Measurements from ENCODE around the gene LRRC73. TPM values are rescaled to one million over a fixed set of nuclear protein-coding genes. Genes with fewer than 3 reads are reported as not detected.

The LRRC73 gene
- total and polyA plus RNA-seq, 2 of the 8 experiments (the other 6 are each of a cell fraction or from before 2014, with no cell fraction given), result 0.24 to 0.26 TPM

DNA sequence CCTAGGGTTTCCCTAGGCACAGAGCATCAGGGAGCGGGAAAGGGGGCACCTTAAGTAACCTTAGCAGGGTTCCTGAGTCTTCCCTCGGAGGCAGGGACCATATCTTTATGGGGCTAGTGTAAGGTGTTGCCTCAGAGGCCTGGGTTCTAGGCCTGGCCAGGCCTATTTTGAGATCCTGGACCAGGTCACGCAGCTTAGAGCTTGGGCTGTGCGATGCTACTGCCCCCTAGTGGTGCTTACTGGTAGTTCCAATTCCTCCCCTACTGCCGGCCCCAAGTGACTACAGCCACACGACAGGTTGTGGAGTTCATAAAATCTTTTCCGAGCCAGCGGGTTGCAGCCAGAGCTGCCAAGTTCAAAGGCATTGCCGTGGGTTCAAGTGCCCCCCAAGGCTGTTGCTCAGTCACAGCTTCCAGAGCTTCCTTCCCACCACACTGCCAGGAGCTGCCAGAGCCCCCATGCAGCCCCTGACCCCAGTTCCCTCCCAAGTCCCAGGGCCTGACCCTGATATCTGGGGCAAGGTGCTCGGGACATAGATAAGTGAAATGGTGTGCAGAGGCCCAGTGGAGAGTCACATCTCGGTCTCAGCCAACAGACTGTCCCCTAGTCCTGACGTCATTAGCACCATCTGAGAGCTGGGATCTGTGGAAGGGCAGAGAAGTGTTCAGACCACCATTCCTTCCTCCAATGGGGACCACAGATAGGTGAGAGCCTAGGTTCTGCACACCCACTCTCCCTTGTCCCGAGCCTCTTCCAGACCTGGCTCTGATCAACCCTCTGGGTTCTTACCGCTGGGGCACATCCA lies 3.3 kb downstream of the LRRC73 start:
- Histone ChIP-seq H3K27ac (ENCODE audit: low read depth, low read length) (no peak overlapping the region), H3K4me3 (ENCODE audit: extremely low read depth in 1 of 4, insufficient read depth in 2 of 4, low read depth in 3 of 4, low read length in 4 of 4) (no peak overlapping the region), H3K23ac (ENCODE audit: insufficient read length) (no peak overlapping the region), H3K23me2 (ENCODE audit: low read depth, low read length) (peaks cover 12% of the 10 kb centered on the region), H2BK15ac (ENCODE audit: low read length) (no peak overlapping the region), H3K9ac (replicated peaks in 1 of 4; ENCODE audit: extremely low read depth in 1 of 4, low read depth in 3 of 4, low read length in 3 of 4) (no peak overlapping the region), H3K79me2 (ENCODE audit: control insufficient read depth in 1 of 2, insufficient read depth in 2 of 2, low read length in 2 of 2) (no peaks in the 10 kb centered on the region), H2BK120ac (replicated peaks; ENCODE audit: low read depth, low read length) (no peak overlapping the region), H3K4me1 (replicated peaks in 1 of 4; ENCODE audit: control insufficient read depth in 3 of 4, insufficient read depth in 4 of 4, low read length in 3 of 4) (peaks cover 0 to 14% (median 8%) of the 10 kb centered on the region in 4 experiments; a peak in 5 of 7 replicates), H4K8ac (ENCODE audit: extremely low read depth, insufficient read depth, low read length) (no peak overlapping the region; the same call in 1 of the 2 replicates), H3K14ac (ENCODE audit: insufficient read length) (no peak overlapping the region), H3K27me3 (replicated peaks in 1 of 4; ENCODE audit: control insufficient read depth in 3 of 4, extremely low read depth in 1 of 4, insufficient read depth in 3 of 4, low read length in 3 of 4) (peaks cover 0 to 19% (median 15%) of the 10 kb centered on the region in 4 experiments; a peak in 5 of 7 replicates), H2AFZ (ENCODE audit: low read length) (no peak overlapping the region), H3K4me2 (ENCODE audit: insufficient read depth in 1 of 2, low read depth in 2 of 2, low read length in 2 of 2) (no peak overlapping the region), H4K91ac (replicated peaks; ENCODE audit: insufficient read length, low read length) (no peak overlapping the region), H3K18ac (ENCODE audit: extremely low read depth, low read length) (no peak overlapping the region), H3K56ac (replicated peaks; ENCODE audit: insufficient read length, low read depth, low read length) (no peak overlapping the region), H4K5ac (ENCODE audit: insufficient read length, low read depth, low read length) (no peak overlapping the region), H4K20me1 (replicated peaks in 1 of 2; ENCODE audit: control insufficient read depth in 1 of 2, insufficient read depth in 2 of 2, low read length in 2 of 2) (peaks cover 2 to 18% of the 10 kb centered on the region in 2 experiments), H3K4ac (replicated peaks; ENCODE audit: insufficient read length, low read depth, low read length) (no peak overlapping the region), H2BK5ac (ENCODE audit: low read depth, low read length) (no peak overlapping the region), H2AK5ac (ENCODE audit: low read depth, low read length) (no peak overlapping the region), H2BK20ac (ENCODE audit: low read length) (no peak overlapping the region), H3K79me1 (ENCODE audit: low read depth, low read length) (no peaks in the 10 kb centered on the region), H2BK12ac (ENCODE audit: low read depth, low read length) (no peak overlapping the region), H3K9me3 (ENCODE audit: insufficient read depth in 2 of 2, low read depth in 1 of 2, low read length in 1 of 2) (no peaks in the 10 kb centered on the region), H3K36me3 (ENCODE audit: control insufficient read depth in 2 of 4, insufficient read depth in 4 of 4, low read length in 3 of 4) (peaks cover 8 to 23% (median 17%) of the 10 kb centered on the region in 4 experiments; a peak in 7 of 8 replicates)
- DNase-seq (ENCODE audit: low read depth in 1 of 2, low spot score in 2 of 2), result peak; percentile 67 to 94
- POLR2A ChIA-PET (ENCODE audit: partially characterized antibody), result interaction anchor here (0.7 to 12.6 kb wide), 12 partner anchors 9 to 124 kb away, joined by 3 to 147 read pairs (median 4); partner anchors contain the start of genes ABCC10, DLK2, POLR1C and TJAP1
- FAIRE-seq, result peak; percentile 78
- CTCF ChIA-PET (ENCODE audit: partially characterized antibody), result interaction anchor here (0.5 to 31.7 kb wide), 35 partner anchors 7 to 1584 kb away, joined by 3 to 536 read pairs (median 4); partner anchors contain the start of genes DLK2, DNPH1, POLR1C and TJAP1
- 36% methylated on average over 14 of the region's 14 CpGs; no CpG with 5 or more reads in 1 of the 2 experiments for WGBS, 2 experiments (ENCODE audit: extremely low coverage in 1 of 2, insufficient coverage in 1 of 2, insufficient read length in 1 of 2, insufficient replicate concordance in 2 of 2, low coverage in 1 of 2, low lambda C conversion rate in 2 of 2, missing lambda C conversion rate in 1 of 2)
- TF ChIP-seq PHF8 (conservative IDR thresholded peaks at IDR 0.05; ENCODE audit: low read depth, low read length), result no peak
- TF ChIP-seq, protein P1, sequence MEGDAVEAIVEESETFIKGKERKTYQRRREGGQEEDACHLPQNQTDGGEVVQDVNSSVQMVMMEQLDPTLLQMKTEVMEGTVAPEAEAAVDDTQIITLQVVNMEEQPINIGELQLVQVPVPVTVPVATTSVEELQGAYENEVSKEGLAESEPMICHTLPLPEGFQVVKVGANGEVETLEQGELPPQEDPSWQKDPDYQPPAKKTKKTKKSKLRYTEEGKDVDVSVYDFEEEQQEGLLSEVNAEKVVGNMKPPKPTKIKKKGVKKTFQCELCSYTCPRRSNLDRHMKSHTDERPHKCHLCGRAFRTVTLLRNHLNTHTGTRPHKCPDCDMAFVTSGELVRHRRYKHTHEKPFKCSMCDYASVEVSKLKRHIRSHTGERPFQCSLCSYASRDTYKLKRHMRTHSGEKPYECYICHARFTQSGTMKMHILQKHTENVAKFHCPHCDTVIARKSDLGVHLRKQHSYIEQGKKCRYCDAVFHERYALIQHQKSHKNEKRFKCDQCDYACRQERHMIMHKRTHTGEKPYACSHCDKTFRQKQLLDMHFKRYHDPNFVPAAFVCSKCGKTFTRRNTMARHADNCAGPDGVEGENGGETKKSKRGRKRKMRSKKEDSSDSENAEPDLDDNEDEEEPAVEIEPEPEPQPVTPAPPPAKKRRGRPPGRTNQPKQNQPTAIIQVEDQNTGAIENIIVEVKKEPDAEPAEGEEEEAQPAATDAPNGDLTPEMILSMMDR (IDR thresholded peaks at IDR 0.05; ENCODE audit: control extremely low read depth in 1 of 3, insufficient read depth in 1 of 3, low read depth in 1 of 3, low read length in 3 of 3), result peak in 2 of 3 experiments; percentile 97 to 98; a peak in 3 of 4 replicates
- no peak for TF ChIP-seq KDM1A (IDR thresholded peaks at IDR 0.05; ENCODE audit: borderline replicate concordance, low read length)
- 0 out of 2 replicates have a peak, but pooled peaks have one; percentile 29 for TF ChIP-seq CREB1 (IDR thresholded peaks at IDR 0.05)
- peak; percentile 90 to 93 for TF ChIP-seq RAD21 (IDR thresholded peaks at IDR 0.05 in 1 of 2, conservative IDR thresholded peaks at IDR 0.05 in 1 of 2; ENCODE audit: low read depth in 2 of 2, low read length in 2 of 2)
- TF ChIP-seq, protein P2, sequence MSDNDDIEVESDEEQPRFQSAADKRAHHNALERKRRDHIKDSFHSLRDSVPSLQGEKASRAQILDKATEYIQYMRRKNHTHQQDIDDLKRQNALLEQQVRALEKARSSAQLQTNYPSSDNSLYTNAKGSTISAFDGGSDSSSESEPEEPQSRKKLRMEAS (IDR thresholded peaks at IDR 0.05), result 0 out of 2 replicates have a peak, but pooled peaks have one; percentile 27
- no peak for TF ChIP-seq BCL11A (IDR thresholded peaks at IDR 0.05; ENCODE audit: low read depth in 2 of 2, low read length in 2 of 2)
